ENCODE measurements around the gene ZNF439. TPM values are rescaled to one million over a fixed set of nuclear protein-coding genes. Genes with fewer than 3 reads are reported as not detected.

Gene ZNF439
- total RNA-seq = 3.0 and 3.1 TPM in 2 replicates

DNA sequence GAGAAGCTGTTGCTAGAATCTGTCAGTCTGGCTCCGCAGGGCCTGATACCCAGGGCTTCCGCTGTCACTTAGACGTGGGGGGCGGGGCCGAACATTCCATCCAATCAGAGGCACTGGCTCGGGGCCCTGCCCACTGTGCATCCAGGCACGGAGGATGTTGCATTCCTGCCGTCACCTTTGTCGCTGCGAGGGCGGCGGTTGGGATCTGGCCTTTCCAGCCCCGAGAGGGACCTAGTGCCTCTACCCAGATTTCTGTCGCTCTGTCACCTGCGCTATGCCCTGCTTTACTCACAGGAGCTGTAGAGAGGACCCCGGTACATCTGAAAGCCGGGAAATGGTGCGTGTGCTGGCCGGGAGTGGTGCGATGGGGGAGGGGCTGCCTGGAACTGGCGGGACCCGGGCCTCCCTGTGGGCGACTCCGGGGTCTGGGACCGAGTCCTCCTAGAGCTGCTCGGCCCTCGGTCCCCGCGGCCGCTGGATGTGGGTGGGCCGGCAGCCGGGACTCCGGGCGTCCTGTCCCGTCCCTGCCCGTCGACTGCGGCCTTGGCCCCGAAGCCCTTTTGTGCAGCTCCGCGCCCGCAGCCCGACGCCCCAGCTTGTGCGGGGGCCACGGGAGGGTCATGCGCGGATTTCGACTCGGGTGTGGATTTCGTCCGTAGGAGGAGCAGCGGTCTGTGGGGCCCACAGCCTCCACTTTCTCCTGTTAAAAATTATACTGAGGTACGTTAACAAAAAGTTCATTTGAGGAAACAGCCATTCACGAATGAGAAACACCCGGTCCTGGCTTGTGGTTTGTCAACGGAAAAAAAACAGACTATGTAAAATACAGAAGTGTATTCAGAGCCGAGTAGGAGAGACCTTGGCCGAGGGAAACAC, at the start of gene ZNF439:
Gene ZNF439 (plus strand): TSS at position 133 of the 876 bp plus-strand sequence. CDS start 142 bp downstream, at position 275.

DNA sequence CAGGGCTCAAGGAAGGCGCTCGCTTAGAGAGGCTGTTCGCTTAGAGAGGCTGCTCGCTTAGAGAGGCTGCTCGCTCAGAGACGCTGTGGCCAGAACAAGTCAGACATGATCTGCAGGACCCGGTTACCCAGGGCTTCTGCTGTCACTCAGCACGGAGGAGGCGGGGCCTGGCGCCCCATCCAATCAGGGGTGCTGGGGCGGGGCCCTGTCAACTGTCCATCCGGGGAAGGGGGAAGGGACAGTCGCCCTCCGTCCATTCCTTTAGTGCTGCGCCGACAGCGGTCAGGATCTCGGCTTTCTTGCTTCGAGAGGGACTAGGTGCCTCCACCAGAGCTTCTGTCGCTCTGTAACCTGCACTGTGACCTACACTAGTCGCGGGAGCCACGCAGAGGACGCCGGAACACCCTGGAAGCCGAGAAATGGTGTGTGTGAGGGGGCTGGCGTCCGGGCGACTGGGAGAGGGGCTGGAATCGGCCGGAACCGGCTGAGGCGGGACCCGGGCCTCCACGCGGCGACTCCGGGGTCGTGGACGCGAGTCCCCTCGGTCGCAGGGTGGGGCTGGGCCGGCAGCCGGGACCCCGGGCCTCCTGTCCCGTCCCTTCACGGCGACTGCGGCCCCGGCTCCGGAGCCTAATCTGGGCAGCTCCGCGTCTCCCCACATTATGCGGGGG, 34.4 kb upstream of the ZNF439 start, which contains the start of gene ZNF440:
Gene ZNF440 (plus strand): TSS at position 245 of the 671 bp plus-strand sequence. CDS start 175 bp downstream, at position 420.

DNA sequence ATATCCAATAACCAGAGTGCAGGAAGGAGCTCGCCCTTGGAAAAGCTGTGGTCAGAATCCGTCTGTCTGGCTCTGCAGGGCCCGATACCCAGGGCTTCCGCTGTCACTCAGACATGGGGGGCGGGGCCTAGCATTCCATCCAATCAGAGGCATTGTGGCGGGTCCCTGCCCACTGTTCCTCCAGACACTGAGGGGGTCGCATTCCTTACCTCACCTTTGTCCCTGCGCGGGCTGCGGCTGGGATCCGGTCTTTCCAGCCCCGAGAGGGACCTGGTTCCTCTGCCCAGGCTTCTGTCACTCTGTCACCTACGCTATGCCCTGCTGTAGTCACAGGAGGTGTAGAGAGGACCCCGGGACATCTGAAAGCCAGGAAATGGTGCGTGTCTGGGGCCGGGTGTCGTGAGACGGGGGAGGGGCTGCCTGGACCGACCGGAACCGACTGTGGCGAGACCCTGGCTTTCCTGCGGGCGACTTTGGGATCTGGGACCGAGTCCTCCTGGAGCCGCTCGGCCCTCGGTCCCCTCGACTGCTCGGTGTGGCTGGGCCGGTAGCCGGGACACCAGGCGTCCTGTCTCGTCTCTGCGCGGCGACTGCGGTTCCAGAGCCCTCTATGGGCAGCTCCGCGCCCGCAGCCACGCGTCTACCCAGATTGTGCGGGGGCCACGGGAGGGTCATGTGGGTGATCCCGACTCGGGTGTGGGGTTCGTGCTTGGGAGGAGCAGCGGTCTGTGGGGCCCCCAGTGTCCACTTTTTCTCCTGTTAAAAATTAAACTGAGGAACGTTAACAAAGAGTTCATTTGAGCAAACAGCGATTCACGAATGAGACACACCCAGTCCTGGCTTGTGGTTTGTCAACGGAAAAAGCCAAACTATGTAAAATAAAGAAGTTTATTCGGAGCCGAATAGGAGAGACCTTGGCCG, 39.3 kb downstream of the ZNF439 start, which contains the start of gene ZNF69:
Gene ZNF69 (plus strand): TSS at position 172 of the 921 bp plus-strand sequence. CDS start 142 bp downstream, at position 314.

Other genes with a start within 250 kb of the ZNF439 start
- gene ZNF823, start 109.8 kb upstream of the ZNF439 start, total RNA-seq = 3.4 and 3.9 TPM in 2 replicates
- gene ZNF441, start 81.7 kb upstream of the ZNF439 start, total RNA-seq = 2.1 and 3.2 TPM in 2 replicates
- gene ZNF491, start 50.2 kb upstream of the ZNF439 start, total RNA-seq = 0.74 and 1.0 TPM in 2 replicates
- 2.9 and 3.1 TPM in 2 replicates for gene ZNF440, start 34.5 kb upstream of the ZNF439 start, total RNA-seq
- gene ZNF69, start 39.1 kb downstream of the ZNF439 start, total RNA-seq = 1.8 and 2.7 TPM in 2 replicates
- 3.9 and 5.4 TPM in 2 replicates for gene ZNF700, start 76.4 kb downstream of the ZNF439 start, total RNA-seq
- 0.17 and 0.59 TPM in 2 replicates for gene ZNF763, start 116.3 kb downstream of the ZNF439 start, total RNA-seq
- gene ZNF433, start 187.0 kb downstream of the ZNF439 start, total RNA-seq = 2.4 and 2.7 TPM in 2 replicates
- gene ZNF878, start 204.2 kb downstream of the ZNF439 start, total RNA-seq = 0.15 and 0.17 TPM in 2 replicates
- 2.4 and 2.7 TPM in 2 replicates for gene ZNF844, start 216.0 kb downstream of the ZNF439 start, total RNA-seq

All from bronchus fibroblast of lung (primary cell).